GM18511 (cell line): ENCODE results near the gene DDX28.

Experiments
- ATAC-seq: cut with Tn5 transposase; IDR thresholded peaks from one replicate; pipeline ENCODE4 v1.9.1; 2021; ENCODE audit warnings: mild to moderate bottlenecking, moderate library complexity; ENCODE audit not compliant: unreplicated experiment

DDX28 gene

DNA sequence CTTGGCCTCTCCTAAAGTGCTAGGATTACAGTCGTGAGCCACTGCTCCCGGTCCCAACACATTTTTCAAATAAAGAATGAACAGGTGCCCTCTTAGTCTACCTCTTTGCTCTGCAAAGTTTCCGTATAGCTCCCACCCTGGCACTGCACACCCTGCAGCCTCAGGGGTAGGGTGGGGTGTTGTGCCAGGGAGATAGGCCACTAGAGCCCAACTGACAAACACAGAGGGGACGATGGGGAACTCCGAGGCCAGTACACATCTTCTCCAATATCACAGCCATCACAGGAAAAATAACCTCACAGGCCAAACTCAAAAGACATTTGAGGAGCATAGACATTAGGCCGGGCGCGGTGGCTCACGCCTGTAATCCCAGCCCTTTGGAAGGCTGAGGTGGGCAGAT is 51.9 kb downstream of the DDX28 start:
- no peak for ATAC-seq
